ENCODE measurements around the gene PLPP1.

DNA sequence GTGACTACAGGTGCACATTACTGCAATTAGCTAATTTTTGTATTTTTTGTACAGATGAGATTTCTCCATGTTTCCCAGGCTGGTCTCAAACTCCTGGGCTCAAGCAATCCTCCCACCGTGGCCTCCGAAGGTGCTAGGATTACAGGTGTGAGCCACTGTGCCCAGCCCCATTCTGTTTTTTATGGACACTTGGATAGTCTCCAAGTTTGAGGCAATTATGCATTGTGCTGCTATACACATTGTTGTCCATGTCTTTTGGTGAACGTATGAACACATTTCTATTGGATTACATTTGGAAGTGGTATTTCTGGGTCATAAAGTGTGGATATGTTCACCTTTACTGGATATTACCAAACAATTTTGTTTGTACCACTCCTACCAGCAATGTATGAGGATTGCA, 22.4 kb upstream of the PLPP1 start:
- TF ChIP-seq, protein P1, sequence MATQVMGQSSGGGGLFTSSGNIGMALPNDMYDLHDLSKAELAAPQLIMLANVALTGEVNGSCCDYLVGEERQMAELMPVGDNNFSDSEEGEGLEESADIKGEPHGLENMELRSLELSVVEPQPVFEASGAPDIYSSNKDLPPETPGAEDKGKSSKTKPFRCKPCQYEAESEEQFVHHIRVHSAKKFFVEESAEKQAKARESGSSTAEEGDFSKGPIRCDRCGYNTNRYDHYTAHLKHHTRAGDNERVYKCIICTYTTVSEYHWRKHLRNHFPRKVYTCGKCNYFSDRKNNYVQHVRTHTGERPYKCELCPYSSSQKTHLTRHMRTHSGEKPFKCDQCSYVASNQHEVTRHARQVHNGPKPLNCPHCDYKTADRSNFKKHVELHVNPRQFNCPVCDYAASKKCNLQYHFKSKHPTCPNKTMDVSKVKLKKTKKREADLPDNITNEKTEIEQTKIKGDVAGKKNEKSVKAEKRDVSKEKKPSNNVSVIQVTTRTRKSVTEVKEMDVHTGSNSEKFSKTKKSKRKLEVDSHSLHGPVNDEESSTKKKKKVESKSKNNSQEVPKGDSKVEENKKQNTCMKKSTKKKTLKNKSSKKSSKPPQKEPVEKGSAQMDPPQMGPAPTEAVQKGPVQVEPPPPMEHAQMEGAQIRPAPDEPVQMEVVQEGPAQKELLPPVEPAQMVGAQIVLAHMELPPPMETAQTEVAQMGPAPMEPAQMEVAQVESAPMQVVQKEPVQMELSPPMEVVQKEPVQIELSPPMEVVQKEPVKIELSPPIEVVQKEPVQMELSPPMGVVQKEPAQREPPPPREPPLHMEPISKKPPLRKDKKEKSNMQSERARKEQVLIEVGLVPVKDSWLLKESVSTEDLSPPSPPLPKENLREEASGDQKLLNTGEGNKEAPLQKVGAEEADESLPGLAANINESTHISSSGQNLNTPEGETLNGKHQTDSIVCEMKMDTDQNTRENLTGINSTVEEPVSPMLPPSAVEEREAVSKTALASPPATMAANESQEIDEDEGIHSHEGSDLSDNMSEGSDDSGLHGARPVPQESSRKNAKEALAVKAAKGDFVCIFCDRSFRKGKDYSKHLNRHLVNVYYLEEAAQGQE (IDR thresholded peaks at IDR 0.05; ENCODE audit: borderline replicate concordance in 1 of 2, low read depth in 1 of 2, low read length in 2 of 2) = no peak
- TF ChIP-seq TCF7L2 (IDR thresholded peaks at IDR 0.05; ENCODE audit: low read depth, low read length) (no peak), POLR2AphosphoS5 (IDR thresholded peaks at IDR 0.05; ENCODE audit: low read depth, low read length) (no peak), FOXK2 (IDR thresholded peaks at IDR 0.05) (no peak), NFATC3 (CRISPR knock-in tag; IDR thresholded peaks at IDR 0.05) (no peak), BHLHE40 (IDR thresholded peaks at IDR 0.05; ENCODE audit: low read length) (no peak), ZNF780A (CRISPR knock-in tag; IDR thresholded peaks at IDR 0.05) (no peak), NRL (CRISPR knock-in tag; IDR thresholded peaks at IDR 0.05; ENCODE audit: borderline replicate concordance) (no peak)
- TF ChIP-seq, protein P2, sequence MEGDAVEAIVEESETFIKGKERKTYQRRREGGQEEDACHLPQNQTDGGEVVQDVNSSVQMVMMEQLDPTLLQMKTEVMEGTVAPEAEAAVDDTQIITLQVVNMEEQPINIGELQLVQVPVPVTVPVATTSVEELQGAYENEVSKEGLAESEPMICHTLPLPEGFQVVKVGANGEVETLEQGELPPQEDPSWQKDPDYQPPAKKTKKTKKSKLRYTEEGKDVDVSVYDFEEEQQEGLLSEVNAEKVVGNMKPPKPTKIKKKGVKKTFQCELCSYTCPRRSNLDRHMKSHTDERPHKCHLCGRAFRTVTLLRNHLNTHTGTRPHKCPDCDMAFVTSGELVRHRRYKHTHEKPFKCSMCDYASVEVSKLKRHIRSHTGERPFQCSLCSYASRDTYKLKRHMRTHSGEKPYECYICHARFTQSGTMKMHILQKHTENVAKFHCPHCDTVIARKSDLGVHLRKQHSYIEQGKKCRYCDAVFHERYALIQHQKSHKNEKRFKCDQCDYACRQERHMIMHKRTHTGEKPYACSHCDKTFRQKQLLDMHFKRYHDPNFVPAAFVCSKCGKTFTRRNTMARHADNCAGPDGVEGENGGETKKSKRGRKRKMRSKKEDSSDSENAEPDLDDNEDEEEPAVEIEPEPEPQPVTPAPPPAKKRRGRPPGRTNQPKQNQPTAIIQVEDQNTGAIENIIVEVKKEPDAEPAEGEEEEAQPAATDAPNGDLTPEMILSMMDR (CRISPR knock-in tag; IDR thresholded peaks at IDR 0.05) = no peak

Measured in HepG2 (cell line).